GM21447 (cell line): ENCODE measurements around the gene HCN2.
A peak's percentile ranks its signal among the peaks of the same experiment; 100 is the strongest.

ENCODE experiments used
- ATAC-seq: cut with Tn5 transposase; IDR thresholded peaks from one replicate; pipeline ENCODE4 v1.9.1; 2021; ENCODE audit not compliant: unreplicated experiment

Gene HCN2

DNA sequence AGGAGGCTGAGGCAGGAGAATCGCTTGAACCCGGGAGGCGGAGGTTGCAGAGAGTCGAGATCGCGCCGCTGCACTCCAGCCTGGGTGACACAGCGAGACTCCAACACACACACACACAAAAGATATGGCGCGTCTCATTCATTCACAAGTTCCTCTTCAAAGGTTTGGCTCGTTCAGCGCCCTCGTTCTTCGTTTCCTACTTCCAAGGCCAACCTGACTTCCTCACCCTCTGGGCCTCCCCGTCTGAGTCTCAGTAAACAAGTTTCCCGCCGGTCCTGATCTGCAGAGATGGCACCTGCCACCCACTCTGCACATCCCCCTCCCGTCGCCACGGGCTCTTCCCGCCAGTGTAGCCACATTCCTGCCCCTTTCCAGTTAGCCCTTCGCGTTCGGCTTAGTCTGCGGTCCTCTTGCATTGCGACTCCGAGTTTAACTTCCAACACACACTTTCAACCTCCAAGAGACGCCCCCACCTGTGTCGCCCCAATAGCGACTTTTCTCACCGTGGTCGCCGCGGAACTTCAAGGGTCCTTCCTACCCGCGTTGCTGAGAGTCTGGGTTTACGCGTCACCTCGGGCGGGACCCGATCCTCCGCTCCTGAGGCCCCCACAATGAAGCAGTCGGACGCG lies 18.6 kb upstream of the HCN2 start:
- no peak for ATAC-seq

DNA sequence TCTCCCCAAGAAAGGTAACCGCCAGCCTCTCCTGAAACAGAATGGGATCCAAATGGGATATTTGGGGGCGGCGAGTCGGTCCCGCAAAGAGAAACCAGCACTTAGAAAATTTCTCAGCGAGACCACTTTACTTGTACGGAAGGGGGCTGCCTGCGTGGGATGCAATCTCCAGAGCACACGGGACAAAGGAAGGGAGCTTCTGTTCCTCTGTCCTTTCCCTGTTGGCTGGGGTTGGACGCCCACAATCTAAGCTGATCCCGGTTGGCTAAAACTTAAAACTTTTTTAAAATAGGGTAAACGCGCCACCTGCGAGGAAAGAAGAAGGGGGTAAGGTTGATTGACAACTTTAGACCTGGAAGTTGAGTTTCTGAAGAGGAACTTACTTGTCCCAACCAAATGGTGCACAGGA lies 18.1 kb upstream of the HCN2 start:
- no peak for ATAC-seq

- peak; percentile 50 for ATAC-seq
Observed at GRCh38 chr19:572140-572742, 17.4 kb upstream of the HCN2 start, which contains the start of gene BSG. BSG (plus strand) TSS chr19:572596; CDS start chr19:572635, 39 bp downstream.

DNA sequence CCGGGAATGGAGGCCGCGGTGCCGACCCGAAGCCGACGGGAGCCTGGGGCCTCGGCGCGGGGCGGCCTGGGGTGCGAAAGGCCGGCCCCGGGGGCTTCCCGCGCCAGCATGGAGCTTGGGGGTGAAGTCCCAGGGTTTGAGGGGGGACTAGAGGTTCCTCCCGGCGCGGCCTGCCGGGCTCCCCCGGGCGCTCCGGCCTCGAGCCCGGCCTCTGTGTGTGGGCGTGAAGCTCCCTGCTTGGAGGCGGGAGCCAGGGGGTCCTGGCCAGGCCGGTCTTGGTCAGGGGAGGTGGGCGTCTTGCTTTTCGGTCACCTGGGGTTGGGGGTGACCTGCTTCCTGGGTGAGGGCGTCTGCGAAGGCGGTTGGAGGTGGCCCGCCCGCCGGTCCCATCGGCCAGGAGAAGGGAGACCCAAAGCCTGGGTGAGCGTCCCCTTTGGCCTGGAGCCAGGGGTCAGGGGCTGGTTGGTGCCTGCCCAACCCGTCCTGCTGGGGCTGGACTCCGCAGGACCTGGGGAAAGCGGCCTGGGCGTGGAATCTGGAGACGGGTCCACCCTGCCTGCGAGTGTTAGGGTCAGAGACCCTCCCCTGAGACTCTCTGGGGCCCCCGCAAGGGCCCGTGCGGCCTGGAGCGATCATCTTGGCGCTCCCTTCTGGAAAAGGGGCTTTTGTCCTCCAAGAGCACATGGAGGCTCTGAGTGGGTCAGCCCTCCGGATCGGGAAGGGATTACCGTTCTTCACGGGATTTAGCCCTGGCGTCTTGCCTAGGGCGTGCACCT lies 16.8 kb upstream of the HCN2 start:
- peak; percentile 27 for ATAC-seq

DNA sequence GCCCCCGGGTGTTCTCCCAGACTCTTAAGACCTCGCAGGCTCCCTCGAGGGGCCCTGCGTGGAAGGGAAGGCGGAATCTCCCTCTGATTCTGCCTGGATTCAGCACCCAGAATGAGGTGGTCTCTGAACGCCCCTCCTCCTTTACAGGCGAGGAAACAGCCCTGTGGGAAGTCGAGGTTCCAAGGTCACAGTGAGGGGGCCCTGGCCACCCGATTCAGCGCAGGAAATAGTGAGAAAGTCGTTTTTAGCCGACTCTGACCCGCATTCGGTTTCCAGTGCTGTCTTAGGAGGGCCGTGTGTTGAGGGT lies 16.2 kb upstream of the HCN2 start:
- ATAC-seq = no peak

- ATAC-seq = no peak
Observed at GRCh38 chr19:574658-575526, 14.8 kb upstream of the HCN2 start.

DNA sequence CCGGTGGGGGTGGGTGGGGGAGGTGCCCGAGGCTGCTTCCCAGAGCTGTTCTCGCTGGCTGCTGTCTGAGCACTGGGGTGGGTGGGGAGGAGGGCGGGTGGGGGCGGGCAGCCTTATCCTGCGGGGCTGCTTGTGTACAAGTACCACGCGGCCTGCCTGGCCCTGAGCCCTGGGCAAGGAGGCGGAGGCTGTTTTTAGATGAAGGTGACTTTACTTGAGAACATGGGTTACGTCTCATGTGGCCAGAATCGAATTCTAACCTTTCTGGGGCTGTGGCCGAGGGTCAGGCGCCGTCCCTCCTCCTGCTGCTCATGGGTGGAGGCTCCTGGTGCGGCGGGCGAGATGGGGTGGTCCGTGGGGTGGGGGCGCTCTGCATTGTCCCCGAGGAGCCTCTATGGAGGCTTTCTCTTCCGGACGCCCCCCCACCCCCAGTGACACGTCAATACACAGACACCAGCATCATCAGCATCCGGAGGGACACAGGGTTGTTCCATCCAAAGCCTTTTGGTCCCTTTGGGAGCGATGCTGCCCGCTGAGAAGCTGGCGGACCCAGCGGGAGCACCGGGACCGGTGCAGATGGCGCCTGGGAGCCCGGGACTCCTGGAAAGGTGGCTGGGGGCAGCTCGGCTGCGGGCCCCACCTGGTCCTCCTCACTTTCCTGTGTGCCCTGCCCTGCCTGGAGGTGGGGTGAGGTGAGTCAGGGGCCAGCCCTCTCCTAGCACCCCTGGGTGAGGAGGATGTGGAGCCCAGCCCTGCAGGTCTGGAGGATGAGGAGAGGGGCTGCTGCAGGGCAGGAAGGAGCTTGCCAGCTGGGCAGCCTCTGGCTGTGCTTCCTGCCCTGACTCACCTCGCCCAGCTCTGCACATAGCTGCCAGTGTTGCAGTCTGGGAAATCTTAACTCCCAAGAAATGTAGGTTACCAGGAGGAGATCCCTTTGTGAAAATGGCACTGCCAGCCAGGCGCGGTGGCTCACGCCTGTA lies 13.9 kb upstream of the HCN2 start:
- no peak for ATAC-seq

GRCh38 chr19:576768-577438 lies 12.8 kb upstream of the HCN2 start:
- no peak for ATAC-seq

DNA sequence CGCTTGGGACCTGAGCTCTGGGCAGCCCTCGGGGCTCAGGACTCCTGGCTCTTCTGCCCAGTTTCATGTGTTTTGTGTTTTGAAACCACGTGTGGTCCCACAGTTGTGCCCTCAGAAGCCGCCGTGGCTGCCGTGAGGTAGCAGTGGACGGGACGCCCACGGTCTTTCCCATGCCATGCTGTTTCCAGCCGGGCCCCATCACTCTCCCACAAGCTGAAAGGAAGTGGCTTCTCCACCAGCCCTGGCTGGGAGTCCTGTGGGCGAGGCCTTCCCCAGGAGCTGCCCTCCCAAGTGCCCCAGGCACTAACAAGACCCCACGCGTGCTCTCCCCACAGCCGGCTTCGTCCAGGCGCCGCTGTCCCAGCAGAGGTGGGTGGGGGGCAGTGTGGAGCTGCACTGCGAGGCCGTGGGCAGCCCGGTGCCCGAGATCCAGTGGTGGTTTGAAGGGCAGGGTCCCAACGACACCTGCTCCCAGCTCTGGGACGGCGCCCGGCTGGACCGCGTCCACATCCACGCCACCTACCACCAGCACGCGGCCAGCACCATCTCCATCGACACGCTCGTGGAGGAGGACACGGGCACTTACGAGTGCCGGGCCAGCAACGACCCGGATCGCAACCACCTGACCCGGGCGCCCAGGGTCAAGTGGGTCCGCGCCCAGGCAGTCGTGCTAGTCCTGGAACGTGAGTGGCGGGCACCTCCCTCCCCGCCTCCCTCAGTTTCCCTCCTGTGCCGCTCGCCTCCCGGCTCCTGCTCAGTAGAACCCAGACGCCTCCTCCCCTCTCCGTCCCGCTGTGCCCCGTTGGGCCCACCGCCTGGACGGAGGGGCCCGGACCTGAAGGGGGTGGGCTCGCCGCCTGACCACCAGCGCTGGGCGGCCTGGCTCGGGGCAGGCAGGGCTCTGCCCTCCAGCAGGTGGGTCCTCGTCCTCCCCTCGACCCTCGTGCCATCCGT lies 12.0 kb upstream of the HCN2 start:
- ATAC-seq = no peak

- no peak for ATAC-seq
Observed at GRCh38 chr19:579111-579841, 10.4 kb upstream of the HCN2 start.

DNA sequence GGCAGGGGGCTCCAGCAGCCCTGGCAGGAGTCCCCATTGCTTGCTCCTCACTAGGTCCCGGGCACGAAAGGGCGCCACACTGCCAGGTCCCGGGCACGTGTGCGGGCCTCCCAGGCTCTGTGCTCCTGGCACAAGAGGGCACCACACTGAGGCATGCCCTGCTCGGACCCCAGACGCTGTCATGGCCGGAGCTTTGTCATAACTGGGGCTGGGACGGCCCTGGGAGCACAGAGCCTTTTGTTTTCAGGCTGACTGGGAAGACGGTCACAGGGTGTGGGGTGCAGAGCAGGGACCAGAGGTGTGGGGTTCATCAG lies 9.9 kb upstream of the HCN2 start:
- no peak for ATAC-seq

GRCh38 chr19:580274-580835 lies 9.3 kb upstream of the HCN2 start:
- no peak for ATAC-seq

DNA sequence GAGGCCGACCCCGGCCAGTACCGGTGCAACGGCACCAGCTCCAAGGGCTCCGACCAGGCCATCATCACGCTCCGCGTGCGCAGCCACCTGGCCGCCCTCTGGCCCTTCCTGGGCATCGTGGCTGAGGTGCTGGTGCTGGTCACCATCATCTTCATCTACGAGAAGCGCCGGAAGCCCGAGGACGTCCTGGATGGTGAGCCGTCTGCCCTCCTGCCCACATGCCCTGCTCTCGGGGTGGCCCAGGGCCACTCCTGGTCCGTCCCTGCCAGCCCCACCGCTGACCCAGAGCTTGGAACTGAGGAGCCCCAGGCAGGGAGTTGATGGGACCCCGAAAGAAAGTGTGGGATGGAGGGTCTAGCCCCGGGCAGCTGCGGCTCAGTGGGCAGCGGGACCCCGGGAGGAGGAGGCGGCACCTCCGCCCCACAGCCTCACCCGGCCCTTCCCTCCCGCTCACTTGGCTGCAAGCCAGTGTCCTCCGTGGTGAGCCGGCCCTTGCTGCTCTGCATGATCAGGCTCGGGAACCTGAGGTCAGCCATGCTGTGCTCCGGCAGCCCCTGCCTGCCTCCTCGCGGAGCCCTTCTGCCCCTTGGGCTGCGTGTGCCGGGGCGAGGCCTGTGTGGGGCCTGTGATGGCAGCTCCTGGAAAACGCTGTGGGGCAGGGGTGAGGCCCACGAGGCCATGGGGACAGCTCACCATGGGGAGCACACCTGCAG lies 8.1 kb upstream of the HCN2 start:
- no peak for ATAC-seq

DNA sequence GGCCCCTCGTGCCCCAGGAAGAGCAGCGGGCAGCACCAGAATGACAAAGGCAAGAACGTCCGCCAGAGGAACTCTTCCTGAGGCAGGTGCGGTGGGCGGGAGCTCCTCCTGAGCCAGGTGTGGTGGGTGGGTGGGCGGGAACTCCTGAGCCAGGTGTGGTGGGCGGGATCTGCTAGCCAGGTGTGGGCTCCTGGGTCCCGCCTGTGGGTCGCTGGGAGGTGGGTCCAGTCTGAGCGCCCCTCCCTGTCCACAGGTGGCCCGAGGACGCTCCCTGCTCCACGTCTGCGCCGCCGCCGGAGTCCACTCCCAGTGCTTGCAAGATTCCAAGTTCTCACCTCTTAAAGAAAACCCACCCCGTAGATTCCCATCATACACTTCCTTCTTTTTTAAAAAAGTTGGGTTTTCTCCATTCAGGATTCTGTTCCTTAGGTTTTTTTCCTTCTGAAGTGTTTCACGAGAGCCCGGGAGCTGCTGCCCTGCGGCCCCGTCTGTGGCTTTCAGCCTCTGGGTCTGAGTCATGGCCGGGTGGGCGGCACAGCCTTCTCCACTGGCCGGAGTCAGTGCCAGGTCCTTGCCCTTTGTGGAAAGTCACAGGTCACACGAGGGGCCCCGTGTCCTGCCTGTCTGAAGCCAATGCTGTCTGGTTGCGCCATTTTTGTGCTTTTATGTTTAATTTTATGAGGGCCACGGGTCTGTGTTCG lies 7.0 kb upstream of the HCN2 start:
- ATAC-seq = no peak

DNA sequence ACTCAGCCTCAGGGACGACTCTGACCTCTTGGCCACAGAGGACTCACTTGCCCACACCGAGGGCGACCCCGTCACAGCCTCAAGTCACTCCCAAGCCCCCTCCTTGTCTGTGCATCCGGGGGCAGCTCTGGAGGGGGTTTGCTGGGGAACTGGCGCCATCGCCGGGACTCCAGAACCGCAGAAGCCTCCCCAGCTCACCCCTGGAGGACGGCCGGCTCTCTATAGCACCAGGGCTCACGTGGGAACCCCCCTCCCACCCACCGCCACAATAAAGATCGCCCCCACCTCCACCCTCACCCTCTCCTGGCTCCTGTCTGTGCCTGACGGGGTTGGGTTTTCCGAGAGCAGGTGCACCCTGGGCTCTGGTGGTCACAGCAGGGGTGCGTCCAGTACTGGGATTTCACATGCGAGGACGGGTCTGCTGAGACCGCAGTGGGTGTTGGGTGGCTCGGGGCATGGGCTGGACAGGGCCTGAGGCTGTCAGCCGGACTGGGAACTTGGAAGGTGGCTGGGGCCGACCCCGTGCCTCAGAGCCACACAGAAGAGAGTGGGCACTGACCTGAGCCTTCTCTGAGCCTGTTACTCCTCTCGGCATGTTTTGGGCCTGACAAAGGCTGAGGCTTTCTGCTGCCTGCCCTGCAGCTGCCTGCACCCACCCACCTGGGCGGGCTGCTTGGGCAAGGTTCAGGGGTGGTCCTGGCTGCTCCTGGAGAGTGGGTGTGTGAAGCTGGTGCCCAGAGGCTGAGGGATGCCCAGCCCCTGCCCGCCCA lies 6.3 kb upstream of the HCN2 start:
- no peak for ATAC-seq

DNA sequence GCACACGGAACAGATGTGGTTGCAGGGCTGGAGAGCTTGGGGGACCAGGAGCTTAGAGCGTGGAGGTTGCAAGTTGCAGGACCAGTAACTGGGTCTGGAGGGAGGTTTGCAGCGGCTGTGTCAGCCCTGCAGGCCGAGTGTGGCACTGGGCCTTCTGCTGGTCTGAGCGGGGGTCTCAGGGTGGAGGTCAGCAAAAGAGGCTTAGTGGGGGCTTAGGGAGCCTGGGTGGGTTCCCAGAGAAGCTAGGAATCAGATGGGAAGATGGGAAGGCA lies 5.8 kb upstream of the HCN2 start:
- no peak for ATAC-seq
